HEK293 (cell line): Measurements from ENCODE around the gene EFCAB6.

Experiments
- CTCF ChIA-PET: fragments of 350-600 bp; formaldehyde crosslinking; extraction: SDS; loops from one replicate; lab custom pipeline; 2021; ENCODE audit warnings: antibody characterized with exemption; lab: Yijun Ruan, JAX
- POLR2A ChIA-PET: fragments of 300-600 bp; formaldehyde crosslinking; extraction: SDS; loops from one replicate; lab custom pipeline; 2020; ENCODE audit warnings: antibody characterized with exemption, inconsistent platforms; lab: Yijun Ruan, JAX
- H3K27ac ChIP-seq: fragments of 200-500 bp; sonication (Bioruptor generic); 2 replicates; pipeline ENCODE4 v1.5.1; 2014; ENCODE audit warnings: low read depth, low read length, control low read depth, inconsistent platforms; ENCODE audit errors: extremely low read depth
- H3K36me3 ChIP-seq, 2 experiments: fragments of 200-500 bp in 1 of 2; sonication (Bioruptor generic) in 1 of 2; 1 replicate in 1 of 2; 2 replicates in 1 of 2; pipeline ENCODE4 v1.5.1; 2014 to 2017; ENCODE audit warnings: inconsistent platforms in 2 of 2, low read length in 2 of 2; ENCODE audit not compliant: control insufficient read depth in 2 of 2, insufficient read depth in 1 of 2
- H3K4me1 ChIP-seq: fragments of 200-500 bp; sonication (Bioruptor generic); 2 replicates; pipeline ENCODE4 v1.5.1; 2014; ENCODE audit warnings: mild to moderate bottlenecking, low read length, inconsistent platforms; ENCODE audit not compliant: control insufficient read depth, insufficient read depth
- H3K4me3 ChIP-seq: 2 replicates; pipeline ENCODE4 v1.5.1; 2011; ENCODE audit warnings: low read depth, mild to moderate bottlenecking, control low read depth, low read length, moderate library complexity
- H3K9me3 ChIP-seq: fragments of 200-500 bp; sonication (Bioruptor generic); 2 replicates; pipeline ENCODE4 v1.5.1; 2014; ENCODE audit warnings: low read depth, low read length, inconsistent platforms; ENCODE audit not compliant: control insufficient read depth, insufficient read depth
- BCL11A ChIP-seq: fragments of 450-650 bp; formaldehyde crosslinking; IDR thresholded peaks from 2 replicates; pipeline ENCODE4 v1.5.1; 2016; ENCODE audit warnings: low read depth, missing biosample characterization, missing genetic modification characterization
- BCL11B ChIP-seq: fragments of 450-650 bp; formaldehyde crosslinking; IDR thresholded peaks from 2 replicates; pipeline ENCODE4 v1.5.1; 2016; ENCODE audit warnings: low read depth, missing biosample characterization, missing genetic modification characterization
- GLIS1 ChIP-seq: fragments of 450-650 bp; formaldehyde crosslinking; IDR thresholded peaks from 2 replicates; pipeline ENCODE4 v1.5.1; 2016; ENCODE audit warnings: missing biosample characterization, missing genetic modification characterization
- HOXD13 ChIP-seq: sonication (generic); formaldehyde crosslinking; IDR thresholded peaks from 2 replicates; pipeline ENCODE4 v1.8.0; 2022; ENCODE audit warnings: missing genetic modification reagents, borderline replicate concordance
- IKZF3 ChIP-seq: fragments of 450-650 bp; IDR thresholded peaks from 2 replicates; pipeline ENCODE4 v1.5.0; 2018; ENCODE audit warnings: missing biosample characterization, mild to moderate bottlenecking, missing genetic modification characterization, moderate library complexity
- SP3 ChIP-seq: fragments of 450-650 bp; formaldehyde crosslinking; IDR thresholded peaks from 2 replicates; pipeline ENCODE4 v1.5.1; 2016; ENCODE audit warnings: missing biosample characterization, missing genetic modification characterization
- WT1 ChIP-seq: fragments of 450-650 bp; formaldehyde crosslinking; IDR thresholded peaks from 2 replicates; pipeline ENCODE4 v1.5.1; 2016; ENCODE audit warnings: missing biosample characterization, missing genetic modification characterization
- ZNF146 ChIP-seq: fragments of 450-650 bp; formaldehyde crosslinking; IDR thresholded peaks from 2 replicates; pipeline ENCODE4 v1.5.1; 2016; ENCODE audit warnings: missing biosample characterization, missing genetic modification characterization
- ZNF292 ChIP-seq: fragments of 450-650 bp; formaldehyde crosslinking; IDR thresholded peaks from 2 replicates; pipeline ENCODE4 v1.5.1; 2016; ENCODE audit warnings: low read depth, missing biosample characterization, missing genetic modification characterization, borderline replicate concordance
- ZNF426 ChIP-seq: fragments of 450-650 bp; formaldehyde crosslinking; IDR thresholded peaks from 2 replicates; pipeline ENCODE4 v1.5.1; 2017; ENCODE audit warnings: missing biosample characterization, missing genetic modification characterization, mild to moderate bottlenecking, inconsistent platforms, moderate library complexity
- ZNF514 ChIP-seq: fragments of 450-650 bp; formaldehyde crosslinking; IDR thresholded peaks from 2 replicates; pipeline ENCODE4 v1.5.1; 2016; ENCODE audit warnings: missing biosample characterization, missing genetic modification characterization
- ZNF555 ChIP-seq: fragments of 450-650 bp; formaldehyde crosslinking; conservative IDR thresholded peaks from 2 replicates; pipeline ENCODE4 v1.5.1; 2017; ENCODE audit warnings: missing biosample characterization, mild to moderate bottlenecking, missing genetic modification characterization, inconsistent platforms
- ZNF558 ChIP-seq: fragments of 450-650 bp; formaldehyde crosslinking; IDR thresholded peaks from 2 replicates; pipeline ENCODE4 v1.5.1; 2016; ENCODE audit warnings: missing biosample characterization, missing genetic modification characterization
- ZNF571 ChIP-seq: fragments of 450-650 bp; formaldehyde crosslinking; IDR thresholded peaks from 2 replicates; pipeline ENCODE4 v1.5.0; 2017; ENCODE audit warnings: missing biosample characterization, missing genetic modification characterization
- ZNF624 ChIP-seq: fragments of 450-650 bp; formaldehyde crosslinking; IDR thresholded peaks from 2 replicates; pipeline ENCODE4 v1.5.1; 2017; ENCODE audit warnings: missing biosample characterization, missing genetic modification characterization
- ZNF660 ChIP-seq: fragments of 450-650 bp; IDR thresholded peaks from 2 replicates; pipeline ENCODE4 v1.5.1; 2018; ENCODE audit warnings: missing biosample characterization, mild to moderate bottlenecking, missing genetic modification characterization
- ZNF747 ChIP-seq: fragments of 450-650 bp; formaldehyde crosslinking; IDR thresholded peaks from 2 replicates; pipeline ENCODE4 v1.5.1; 2016; ENCODE audit warnings: missing biosample characterization, missing genetic modification characterization
- TF ChIP-seq, protein P1 (sequence below): fragments of 450-650 bp; formaldehyde crosslinking; IDR thresholded peaks from 2 replicates; pipeline ENCODE4 v1.5.1; 2016; ENCODE audit warnings: missing biosample characterization, missing genetic modification characterization
- TF ChIP-seq, protein P2 (sequence below): fragments of 450-650 bp; formaldehyde crosslinking; IDR thresholded peaks from 2 replicates; pipeline ENCODE4 v1.5.1; 2016; ENCODE audit warnings: missing biosample characterization, missing genetic modification characterization, low read depth
- TF ChIP-seq, protein P3 (sequence below): fragments of 450-650 bp; formaldehyde crosslinking; IDR thresholded peaks from 2 replicates; pipeline ENCODE4 v1.5.1; 2016; ENCODE audit warnings: missing biosample characterization, missing genetic modification characterization
- TF ChIP-seq, protein P4 (sequence below): fragments of 450-650 bp; formaldehyde crosslinking; IDR thresholded peaks from 2 replicates; pipeline ENCODE4 v1.5.1; 2016; ENCODE audit warnings: missing biosample characterization, missing genetic modification characterization, borderline replicate concordance
- TF ChIP-seq, protein P5 (sequence below): fragments of 450-650 bp; formaldehyde crosslinking; IDR thresholded peaks from 2 replicates; pipeline ENCODE4; 2016; ENCODE audit warnings: missing biosample characterization, missing genetic modification characterization
- TF ChIP-seq, protein P6 (sequence below): fragments of 450-650 bp; formaldehyde crosslinking; IDR thresholded peaks from 2 replicates; pipeline ENCODE4 v1.5.1; 2016; ENCODE audit warnings: missing biosample characterization, missing genetic modification characterization

EFCAB6 gene

DNA sequence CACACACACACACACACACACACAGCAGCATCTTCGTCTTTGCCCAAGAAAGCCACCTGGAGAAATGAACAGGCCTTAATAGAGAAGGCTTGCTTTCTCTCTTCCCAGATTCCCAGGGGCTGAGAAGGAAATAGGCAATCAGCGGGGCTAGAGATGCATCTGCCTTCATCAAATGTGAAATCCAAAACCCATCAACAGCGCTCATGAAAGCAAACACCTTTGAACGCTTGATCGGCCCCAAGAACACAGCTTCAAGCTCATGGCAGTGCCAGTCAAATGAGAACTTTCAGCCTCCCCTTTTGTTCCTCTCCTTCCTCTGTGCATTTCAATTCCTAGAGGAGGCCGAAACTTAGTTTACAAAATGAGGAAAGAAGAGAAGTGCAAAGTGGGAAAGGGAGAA lies 122.7 kb downstream of the EFCAB6 start:
- H3K36me3 ChIP-seq, result no peaks in the 10 kb centered on the region
- CTCF ChIA-PET, result interaction anchor here (0.6 kb wide), 1 partner anchor 938 kb away, joined by 3 read pairs; no protein-coding TSS in a partner anchor
- H3K4me1 ChIP-seq, result no peaks in the 10 kb centered on the region
- TF ChIP-seq WT1 (tag by site-specific recombination) (no peak), SP3 (tag by site-specific recombination) (no peak), ZNF514 (tag by site-specific recombination) (no peak), ZNF426 (no peak)
- H3K4me3 ChIP-seq, result no peak overlapping the region
- POLR2A ChIA-PET, result no interaction called here
- H3K9me3 ChIP-seq, result no peaks in the 10 kb centered on the region
- H3K27ac ChIP-seq, result no peak overlapping the region

DNA sequence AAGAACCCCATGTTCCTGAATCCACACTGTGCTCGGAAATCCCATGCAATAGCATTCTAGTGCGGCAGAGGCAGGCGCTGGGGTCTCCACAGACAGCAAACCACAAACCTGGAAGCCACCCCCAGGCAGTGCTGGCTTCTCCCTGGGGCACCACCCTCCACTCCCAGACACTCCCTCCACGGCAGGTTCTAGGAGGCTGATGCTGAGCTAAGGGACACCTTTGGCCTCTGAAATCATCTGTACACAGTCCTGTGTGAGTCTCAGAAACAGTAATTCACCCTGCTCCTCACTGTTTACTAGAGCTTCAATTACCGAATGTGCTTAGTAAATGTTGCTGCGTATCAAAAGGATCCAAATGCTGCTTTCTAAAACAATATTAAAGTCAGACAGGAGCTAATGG lies 129.3 kb downstream of the EFCAB6 start:
- TF ChIP-seq ZNF571 (tag by site-specific recombination) (no peak), ZNF555 (tag by site-specific recombination) (no peak), ZNF558 (tag by site-specific recombination) (no peak), GLIS1 (tag by site-specific recombination) (no peak), HOXD13 (CRISPR knock-in tag) (no peak), ZNF624 (tag by site-specific recombination) (no peak), BCL11B (tag by site-specific recombination) (no peak), ZNF747 (no peak), ZNF660 (tag by site-specific recombination) (no peak), BCL11A (tag by site-specific recombination) (no peak), ZNF292 (no peak), IKZF3 (tag by site-specific recombination) (no peak), ZNF146 (tag by site-specific recombination) (no peak)
- TF ChIP-seq, protein P1, sequence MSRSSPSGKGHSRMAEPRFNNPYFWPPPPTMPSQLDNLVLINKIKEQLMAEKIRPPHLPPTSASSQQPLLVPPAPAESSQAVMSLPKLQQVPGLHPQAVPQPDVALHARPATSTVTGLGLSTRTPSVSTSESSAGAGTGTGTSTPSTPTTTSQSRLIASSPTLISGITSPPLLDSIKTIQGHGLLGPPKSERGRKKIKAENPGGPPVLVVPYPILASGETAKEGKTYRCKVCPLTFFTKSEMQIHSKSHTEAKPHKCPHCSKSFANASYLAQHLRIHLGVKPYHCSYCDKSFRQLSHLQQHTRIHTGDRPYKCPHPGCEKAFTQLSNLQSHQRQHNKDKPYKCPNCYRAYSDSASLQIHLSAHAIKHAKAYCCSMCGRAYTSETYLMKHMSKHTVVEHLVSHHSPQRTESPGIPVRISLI (tag by site-specific recombination), result no peak
- TF ChIP-seq, protein P2, sequence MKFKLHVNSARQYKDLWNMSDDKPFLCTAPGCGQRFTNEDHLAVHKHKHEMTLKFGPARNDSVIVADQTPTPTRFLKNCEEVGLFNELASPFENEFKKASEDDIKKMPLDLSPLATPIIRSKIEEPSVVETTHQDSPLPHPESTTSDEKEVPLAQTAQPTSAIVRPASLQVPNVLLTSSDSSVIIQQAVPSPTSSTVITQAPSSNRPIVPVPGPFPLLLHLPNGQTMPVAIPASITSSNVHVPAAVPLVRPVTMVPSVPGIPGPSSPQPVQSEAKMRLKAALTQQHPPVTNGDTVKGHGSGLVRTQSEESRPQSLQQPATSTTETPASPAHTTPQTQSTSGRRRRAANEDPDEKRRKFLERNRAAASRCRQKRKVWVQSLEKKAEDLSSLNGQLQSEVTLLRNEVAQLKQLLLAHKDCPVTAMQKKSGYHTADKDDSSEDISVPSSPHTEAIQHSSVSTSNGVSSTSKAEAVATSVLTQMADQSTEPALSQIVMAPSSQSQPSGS, result no peak
- TF ChIP-seq, protein P3, sequence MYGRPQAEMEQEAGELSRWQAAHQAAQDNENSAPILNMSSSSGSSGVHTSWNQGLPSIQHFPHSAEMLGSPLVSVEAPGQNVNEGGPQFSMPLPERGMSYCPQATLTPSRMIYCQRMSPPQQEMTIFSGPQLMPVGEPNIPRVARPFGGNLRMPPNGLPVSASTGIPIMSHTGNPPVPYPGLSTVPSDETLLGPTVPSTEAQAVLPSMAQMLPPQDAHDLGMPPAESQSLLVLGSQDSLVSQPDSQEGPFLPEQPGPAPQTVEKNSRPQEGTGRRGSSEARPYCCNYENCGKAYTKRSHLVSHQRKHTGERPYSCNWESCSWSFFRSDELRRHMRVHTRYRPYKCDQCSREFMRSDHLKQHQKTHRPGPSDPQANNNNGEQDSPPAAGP (tag by site-specific recombination), result no peak
- TF ChIP-seq, protein P4, sequence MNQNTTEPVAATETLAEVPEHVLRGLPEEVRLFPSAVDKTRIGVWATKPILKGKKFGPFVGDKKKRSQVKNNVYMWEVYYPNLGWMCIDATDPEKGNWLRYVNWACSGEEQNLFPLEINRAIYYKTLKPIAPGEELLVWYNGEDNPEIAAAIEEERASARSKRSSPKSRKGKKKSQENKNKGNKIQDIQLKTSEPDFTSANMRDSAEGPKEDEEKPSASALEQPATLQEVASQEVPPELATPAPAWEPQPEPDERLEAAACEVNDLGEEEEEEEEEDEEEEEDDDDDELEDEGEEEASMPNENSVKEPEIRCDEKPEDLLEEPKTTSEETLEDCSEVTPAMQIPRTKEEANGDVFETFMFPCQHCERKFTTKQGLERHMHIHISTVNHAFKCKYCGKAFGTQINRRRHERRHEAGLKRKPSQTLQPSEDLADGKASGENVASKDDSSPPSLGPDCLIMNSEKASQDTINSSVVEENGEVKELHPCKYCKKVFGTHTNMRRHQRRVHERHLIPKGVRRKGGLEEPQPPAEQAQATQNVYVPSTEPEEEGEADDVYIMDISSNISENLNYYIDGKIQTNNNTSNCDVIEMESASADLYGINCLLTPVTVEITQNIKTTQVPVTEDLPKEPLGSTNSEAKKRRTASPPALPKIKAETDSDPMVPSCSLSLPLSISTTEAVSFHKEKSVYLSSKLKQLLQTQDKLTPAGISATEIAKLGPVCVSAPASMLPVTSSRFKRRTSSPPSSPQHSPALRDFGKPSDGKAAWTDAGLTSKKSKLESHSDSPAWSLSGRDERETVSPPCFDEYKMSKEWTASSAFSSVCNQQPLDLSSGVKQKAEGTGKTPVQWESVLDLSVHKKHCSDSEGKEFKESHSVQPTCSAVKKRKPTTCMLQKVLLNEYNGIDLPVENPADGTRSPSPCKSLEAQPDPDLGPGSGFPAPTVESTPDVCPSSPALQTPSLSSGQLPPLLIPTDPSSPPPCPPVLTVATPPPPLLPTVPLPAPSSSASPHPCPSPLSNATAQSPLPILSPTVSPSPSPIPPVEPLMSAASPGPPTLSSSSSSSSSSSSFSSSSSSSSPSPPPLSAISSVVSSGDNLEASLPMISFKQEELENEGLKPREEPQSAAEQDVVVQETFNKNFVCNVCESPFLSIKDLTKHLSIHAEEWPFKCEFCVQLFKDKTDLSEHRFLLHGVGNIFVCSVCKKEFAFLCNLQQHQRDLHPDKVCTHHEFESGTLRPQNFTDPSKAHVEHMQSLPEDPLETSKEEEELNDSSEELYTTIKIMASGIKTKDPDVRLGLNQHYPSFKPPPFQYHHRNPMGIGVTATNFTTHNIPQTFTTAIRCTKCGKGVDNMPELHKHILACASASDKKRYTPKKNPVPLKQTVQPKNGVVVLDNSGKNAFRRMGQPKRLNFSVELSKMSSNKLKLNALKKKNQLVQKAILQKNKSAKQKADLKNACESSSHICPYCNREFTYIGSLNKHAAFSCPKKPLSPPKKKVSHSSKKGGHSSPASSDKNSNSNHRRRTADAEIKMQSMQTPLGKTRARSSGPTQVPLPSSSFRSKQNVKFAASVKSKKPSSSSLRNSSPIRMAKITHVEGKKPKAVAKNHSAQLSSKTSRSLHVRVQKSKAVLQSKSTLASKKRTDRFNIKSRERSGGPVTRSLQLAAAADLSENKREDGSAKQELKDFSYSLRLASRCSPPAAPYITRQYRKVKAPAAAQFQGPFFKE (tag by site-specific recombination), result no peak
- TF ChIP-seq, protein P5, sequence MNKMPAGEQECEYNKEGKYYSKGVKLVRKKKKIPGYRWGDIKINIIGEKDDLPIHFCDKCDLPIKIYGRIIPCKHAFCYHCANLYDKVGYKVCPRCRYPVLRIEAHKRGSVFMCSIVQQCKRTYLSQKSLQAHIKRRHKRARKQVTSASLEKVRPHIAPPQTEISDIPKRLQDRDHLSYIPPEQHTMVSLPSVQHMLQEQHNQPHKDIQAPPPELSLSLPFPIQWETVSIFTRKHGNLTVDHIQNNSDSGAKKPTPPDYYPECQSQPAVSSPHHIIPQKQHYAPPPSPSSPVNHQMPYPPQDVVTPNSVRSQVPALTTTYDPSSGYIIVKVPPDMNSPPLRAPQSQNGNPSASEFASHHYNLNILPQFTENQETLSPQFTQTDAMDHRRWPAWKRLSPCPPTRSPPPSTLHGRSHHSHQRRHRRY (tag by site-specific recombination), result no peak
- TF ChIP-seq, protein P6, sequence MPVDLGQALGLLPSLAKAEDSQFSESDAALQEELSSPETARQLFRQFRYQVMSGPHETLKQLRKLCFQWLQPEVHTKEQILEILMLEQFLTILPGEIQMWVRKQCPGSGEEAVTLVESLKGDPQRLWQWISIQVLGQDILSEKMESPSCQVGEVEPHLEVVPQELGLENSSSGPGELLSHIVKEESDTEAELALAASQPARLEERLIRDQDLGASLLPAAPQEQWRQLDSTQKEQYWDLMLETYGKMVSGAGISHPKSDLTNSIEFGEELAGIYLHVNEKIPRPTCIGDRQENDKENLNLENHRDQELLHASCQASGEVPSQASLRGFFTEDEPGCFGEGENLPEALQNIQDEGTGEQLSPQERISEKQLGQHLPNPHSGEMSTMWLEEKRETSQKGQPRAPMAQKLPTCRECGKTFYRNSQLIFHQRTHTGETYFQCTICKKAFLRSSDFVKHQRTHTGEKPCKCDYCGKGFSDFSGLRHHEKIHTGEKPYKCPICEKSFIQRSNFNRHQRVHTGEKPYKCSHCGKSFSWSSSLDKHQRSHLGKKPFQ (tag by site-specific recombination), result no peak
- no peak overlapping the region for H3K27ac ChIP-seq
- no peaks in the 10 kb centered on the region for H3K4me1 ChIP-seq
- CTCF ChIA-PET, result no interaction called here
- POLR2A ChIA-PET, result interaction anchor here (0.6 kb wide), 1 partner anchor 218 kb away, joined by 3 read pairs; no protein-coding TSS in a partner anchor
- H3K36me3 ChIP-seq, result no peaks in the 10 kb centered on the region
- no peak overlapping the region for H3K4me3 ChIP-seq
- no peaks in the 10 kb centered on the region for H3K9me3 ChIP-seq
